Stomach (tissue), 9 donors: ENCODE measurements around the gene RPL28. TPM values are rescaled to one million over a fixed set of nuclear protein-coding genes. Genes with fewer than 3 reads are reported as not detected.

Experiments used
- DNase-seq, 2 donors: peaks; one replicate each; pipeline versions ENCODE4 v3.0.0 to v3.0.0-alpha.2; 2013 to 2019
- H3K27ac ChIP-seq, 5 donors: fragments of 200-600 bp in 4 of 5; sonication (generic) in 4 of 5; one replicate each; pipeline ENCODE4 v1.5.1; 2013 to 2019; ENCODE audit warnings: mild to moderate bottlenecking in 1 of 5, moderate library complexity in 1 of 5
- H3K27me3 ChIP-seq, 3 donors: fragments of 200-600 bp; sonication (generic); one replicate each; pipeline ENCODE4 v1.5.1; 2017 to 2019; ENCODE audit warnings: mixed run types in 1 of 3
- H3K36me3 ChIP-seq, 4 donors: fragments of 200-600 bp; sonication (generic); 1 replicate in 3 of 4; 2 replicates in 1 of 4; pipeline ENCODE4 v1.5.1; 2016 to 2019
- H3K4me1 ChIP-seq, 4 donors: fragments of 200-600 bp; sonication (generic); one replicate each; pipeline ENCODE4 v1.5.1; 2016 to 2019
- H3K4me3 ChIP-seq, 4 donors: fragments of 200-600 bp; sonication (generic) in 3 of 4; one replicate each; pipeline ENCODE4 v1.5.1; 2016 to 2019; ENCODE audit warnings: mild to moderate bottlenecking in 1 of 4
- H3K9me3 ChIP-seq, 4 donors: fragments of 200-600 bp; sonication (generic); one replicate each; pipeline ENCODE4 v1.5.1; 2016 to 2019
- EP300 ChIP-seq: sonication (generic); formaldehyde crosslinking; IDR thresholded peaks from one replicate; pipeline ENCODE4 v1.6.1; 2017; ENCODE audit warnings: antibody characterized with exemption
- POLR2A ChIP-seq, 4 donors: fragments of 450-650 bp; IDR thresholded peaks; one replicate each; pipeline ENCODE4 v1.6.1; 2016; ENCODE audit warnings: antibody characterized with exemption in 4 of 4, control low read depth in 2 of 4, mild to moderate bottlenecking in 1 of 4, moderate library complexity in 1 of 4
- POLR2AphosphoS5 ChIP-seq, 3 donors: sonication (generic); formaldehyde crosslinking; IDR thresholded peaks; one replicate each; pipeline ENCODE4 v1.6.1; 2016; ENCODE audit warnings: antibody characterized with exemption in 3 of 3
- WGBS, 5 donors: extraction: QIAGEN DNeasy Blood & Tissue Kit in 3 of 5; methylation state at CpG; one replicate each; pipeline versions ENCODE4 v1.1.5 to v1.1.7; 2013 to 2018; 5-methylcytosine and 5-hydroxymethylcytosine counted together
- intact Hi-C: fragments of 100-400 bp; cut with DNase I; formaldehyde crosslinking; loops from one replicate; pipeline ENCODE4 v1.15.1; 2023; ENCODE audit warnings: low total_unique reads
- polyA plus RNA-seq, 3 donors: library from polyadenylated mRNA; stranded (reverse); fragments of 200-250 nt; gene quantifications; one replicate each; pipeline ENCODE4 v1.2.3, GENCODE V29; 2013
- total RNA-seq, 5 donors: library from RNA; depleted of rRNA; stranded (reverse); fragments of >200 nt; gene quantifications; one replicate each; pipeline versions ENCODE4 v1.1.0 to v1.2.3, GENCODE V29; 2014 to 2016
- TF ChIP-seq, protein P1 (sequence below), 7 experiments: fragments of 450-650 bp in 4 of 7; fragments of 200-600 bp in 3 of 7; sonication (generic) in 3 of 7; IDR thresholded peaks; one replicate each; pipeline ENCODE4 v1.5.1; 2016 to 2019; ENCODE audit warnings: antibody characterized with exemption in 7 of 7, control low read depth in 2 of 7, mild to moderate bottlenecking in 1 of 7
- donor health status: healthy with polysubstance abuse.
- donor health status: Bipolar disorder and iron deficiency.
- donor health status: healthy.

RPL28 gene
- total and polyA plus RNA-seq, 8 donors, result 47.5 to 2,388 (median 624) TPM

DNA sequence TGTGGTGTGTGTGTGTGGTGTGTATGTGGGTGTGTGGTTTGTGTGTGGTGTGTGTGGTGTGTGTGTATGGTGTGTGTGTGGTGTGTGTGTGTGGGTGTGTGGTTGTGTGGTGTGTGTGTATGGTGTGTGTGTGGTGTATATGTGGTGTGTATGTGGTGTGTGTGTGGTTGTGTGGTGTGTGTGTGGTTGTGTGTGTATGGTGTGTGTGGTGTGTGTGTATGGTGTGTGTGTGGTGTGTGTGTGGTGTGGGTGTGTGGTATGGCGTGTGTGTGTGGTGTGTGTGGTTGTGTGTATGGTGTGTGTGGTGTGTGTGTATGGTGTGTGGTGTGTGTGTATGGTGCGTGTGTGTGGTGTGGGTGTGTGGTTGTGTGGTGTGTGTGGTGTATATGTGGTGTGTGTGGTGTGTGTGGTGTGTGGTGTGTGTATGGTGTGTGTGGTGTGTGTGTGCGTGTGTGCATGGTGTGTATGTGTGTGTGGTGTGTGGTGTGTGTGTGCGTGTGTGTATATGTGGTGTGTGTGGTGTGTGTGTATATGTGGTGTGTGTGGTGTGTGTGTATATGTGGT is 48.7 kb downstream of the RPL28 start:
- no peak for DNase-seq
- H3K9me3 ChIP-seq, result no peaks in the 10 kb centered on the region
- TF ChIP-seq EP300 (no peak), POLR2AphosphoS5 (IDR thresholded peaks at IDR 0.05) (no peak), POLR2A (IDR thresholded peaks at IDR 0.05) (no peak)
- TF ChIP-seq, protein P1, sequence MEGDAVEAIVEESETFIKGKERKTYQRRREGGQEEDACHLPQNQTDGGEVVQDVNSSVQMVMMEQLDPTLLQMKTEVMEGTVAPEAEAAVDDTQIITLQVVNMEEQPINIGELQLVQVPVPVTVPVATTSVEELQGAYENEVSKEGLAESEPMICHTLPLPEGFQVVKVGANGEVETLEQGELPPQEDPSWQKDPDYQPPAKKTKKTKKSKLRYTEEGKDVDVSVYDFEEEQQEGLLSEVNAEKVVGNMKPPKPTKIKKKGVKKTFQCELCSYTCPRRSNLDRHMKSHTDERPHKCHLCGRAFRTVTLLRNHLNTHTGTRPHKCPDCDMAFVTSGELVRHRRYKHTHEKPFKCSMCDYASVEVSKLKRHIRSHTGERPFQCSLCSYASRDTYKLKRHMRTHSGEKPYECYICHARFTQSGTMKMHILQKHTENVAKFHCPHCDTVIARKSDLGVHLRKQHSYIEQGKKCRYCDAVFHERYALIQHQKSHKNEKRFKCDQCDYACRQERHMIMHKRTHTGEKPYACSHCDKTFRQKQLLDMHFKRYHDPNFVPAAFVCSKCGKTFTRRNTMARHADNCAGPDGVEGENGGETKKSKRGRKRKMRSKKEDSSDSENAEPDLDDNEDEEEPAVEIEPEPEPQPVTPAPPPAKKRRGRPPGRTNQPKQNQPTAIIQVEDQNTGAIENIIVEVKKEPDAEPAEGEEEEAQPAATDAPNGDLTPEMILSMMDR (IDR thresholded peaks at IDR 0.05), result no peak
- no peaks in the 10 kb centered on the region for H3K36me3 ChIP-seq
- no peak overlapping the region for H3K27ac ChIP-seq
- WGBS, 5 donors, result 67 to 98% (median 76%) methylated on average over 4 of the region's 4 CpGs
- intact Hi-C loops, result no loop called here
- H3K4me3 ChIP-seq, result no peak overlapping the region
- H3K4me1 ChIP-seq, result peaks cover 0 to 6% (median 0%) of the 10 kb centered on the region in 4 donors
- H3K27me3 ChIP-seq, result peaks cover 20 to 87% (median 50%) of the 10 kb centered on the region in 3 donors

DNA sequence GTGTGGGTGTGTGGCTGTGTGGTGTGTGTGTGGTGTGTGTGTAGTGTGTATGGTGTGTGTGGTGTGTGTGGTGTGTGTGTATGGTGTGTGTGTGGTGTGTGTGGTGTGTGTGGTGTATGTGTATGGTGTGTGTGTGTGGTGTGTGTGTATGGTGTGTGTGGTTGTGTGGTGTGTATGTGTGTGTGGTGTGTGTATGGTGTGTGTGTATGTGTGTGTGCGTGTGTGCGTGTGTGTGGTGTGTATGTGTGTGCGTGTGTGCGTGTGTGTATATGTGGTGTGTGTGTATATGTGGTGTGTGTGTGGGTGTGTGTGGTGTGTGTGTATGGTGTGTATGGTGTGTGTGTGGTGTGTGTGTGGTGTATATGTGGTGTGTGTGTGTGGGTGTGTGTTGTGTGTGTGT is 49.3 kb downstream of the RPL28 start:
- H3K36me3 ChIP-seq, result no peaks in the 10 kb centered on the region
- intact Hi-C loops, result no loop called here
- peaks cover 15 to 87% (median 52%) of the 10 kb centered on the region in 3 donors for H3K27me3 ChIP-seq
- H3K27ac ChIP-seq, result no peak overlapping the region
- WGBS, 5 donors, result 89 to 99% (median 91%) methylated on average over 4 of the region's 4 CpGs
- DNase-seq, result no peak
- H3K9me3 ChIP-seq, result no peaks in the 10 kb centered on the region
- no peak overlapping the region for H3K4me3 ChIP-seq
- TF ChIP-seq EP300, result no peak
- TF ChIP-seq POLR2A (IDR thresholded peaks at IDR 0.05), result no peak
- peaks cover 0 to 6% (median 0%) of the 10 kb centered on the region in 4 donors for H3K4me1 ChIP-seq

DNA sequence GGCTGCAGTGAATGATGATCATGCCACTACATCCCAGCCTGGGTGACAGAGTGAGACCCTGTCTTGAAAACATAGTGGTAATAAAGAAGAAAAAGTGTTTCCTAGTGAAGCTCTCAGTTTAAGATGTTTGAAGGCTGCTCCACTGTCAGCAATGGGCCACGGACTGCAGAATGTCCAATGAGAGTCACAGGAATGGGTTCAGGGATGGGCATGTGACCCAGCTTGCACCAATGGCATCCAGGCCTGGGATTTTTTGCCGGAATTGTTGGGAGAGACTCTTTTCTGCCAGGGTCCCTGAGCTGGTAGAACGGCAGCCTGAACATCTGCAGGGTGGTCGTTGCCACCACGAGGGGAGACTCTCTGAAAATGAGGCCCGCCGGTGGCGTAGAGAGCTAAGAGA is 51.1 kb downstream of the RPL28 start:
- TF ChIP-seq, protein P1 (IDR thresholded peaks at IDR 0.05), result no peak
- no peak for TF ChIP-seq EP300
- no peak for TF ChIP-seq POLR2AphosphoS5 (IDR thresholded peaks at IDR 0.05)
- no peak for TF ChIP-seq POLR2A (IDR thresholded peaks at IDR 0.05)
- peaks cover 23 to 87% (median 66%) of the 10 kb centered on the region in 3 donors for H3K27me3 ChIP-seq
- 40 to 46% (median 45%) methylated on average over 8 of the region's 8 CpGs for WGBS, 5 donors
- H3K9me3 ChIP-seq, result no peaks in the 10 kb centered on the region
- H3K27ac ChIP-seq, result no peak overlapping the region
- no peak for DNase-seq
- intact Hi-C loops, result no loop called here
- H3K36me3 ChIP-seq, result no peaks in the 10 kb centered on the region
- no peak overlapping the region for H3K4me3 ChIP-seq
- peaks cover 4 to 22% (median 11%) of the 10 kb centered on the region in 4 donors for H3K4me1 ChIP-seq

DNA sequence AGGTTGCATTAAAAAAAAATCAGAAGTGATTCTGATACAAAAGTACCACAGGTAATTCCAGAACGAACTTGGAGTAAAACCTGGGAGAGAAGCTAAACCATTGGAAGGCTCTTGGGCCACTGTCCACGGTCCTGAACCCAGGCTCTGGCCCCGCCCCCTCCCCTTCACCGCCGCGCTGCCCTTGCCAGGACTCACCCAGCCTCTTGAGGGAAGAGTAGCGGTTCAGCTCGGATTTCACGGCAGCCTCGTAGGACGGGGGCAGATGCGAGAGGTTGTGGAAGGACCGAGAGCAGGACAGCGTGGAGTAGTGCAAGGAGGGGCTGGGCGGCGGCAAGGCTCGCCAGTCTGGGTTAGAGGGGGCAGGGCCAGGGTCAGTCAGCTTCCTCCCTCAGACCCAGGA is 51.7 kb downstream of the RPL28 start:
- DNase-seq, result peak; percentile 55 to 89
- peaks cover 4 to 28% (median 17%) of the 10 kb centered on the region in 4 donors for H3K4me1 ChIP-seq
- 2 to 7% (median 4%) methylated on average over 16 to 17 of the region's 17 CpGs for WGBS, 5 donors
- TF ChIP-seq, protein P1 (IDR thresholded peaks at IDR 0.05), result no peak
- no peak for TF ChIP-seq POLR2A (IDR thresholded peaks at IDR 0.05)
- TF ChIP-seq POLR2AphosphoS5 (IDR thresholded peaks at IDR 0.05), result no peak
- H3K27ac ChIP-seq, result no peak overlapping the region
- no peaks in the 10 kb centered on the region for H3K36me3 ChIP-seq
- intact Hi-C loops, result no loop called here
- H3K4me3 ChIP-seq, result no peak overlapping the region
- H3K9me3 ChIP-seq, result no peaks in the 10 kb centered on the region
- peaks cover 19 to 87% (median 66%) of the 10 kb centered on the region in 3 donors for H3K27me3 ChIP-seq

DNA sequence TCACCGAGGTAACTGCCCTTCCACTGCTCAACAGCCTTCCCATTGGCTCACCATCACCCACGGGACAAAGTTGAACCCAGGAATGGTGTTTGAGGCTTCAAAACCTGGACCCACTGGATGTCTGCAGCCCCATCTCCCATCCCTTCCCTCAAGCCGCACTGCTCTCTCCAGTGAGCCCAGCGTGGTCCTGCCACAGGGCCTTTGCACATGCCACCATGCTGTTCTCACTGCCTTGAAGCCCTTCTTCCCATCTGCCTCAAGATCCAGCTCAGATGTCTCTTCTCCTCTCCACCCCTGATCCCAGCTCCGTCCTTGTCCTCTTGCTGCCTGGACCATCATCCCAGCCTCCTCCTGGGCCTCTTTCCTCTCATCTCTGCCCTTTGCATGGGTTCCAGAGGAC is 53.3 kb downstream of the RPL28 start:
- WGBS, 5 donors, result 69 to 76% (median 72%) methylated on average over 5 of the region's 5 CpGs
- DNase-seq, result no peak
- H3K4me3 ChIP-seq, result no peak overlapping the region
- TF ChIP-seq, protein P1 (IDR thresholded peaks at IDR 0.05), result no peak
- no peak for TF ChIP-seq POLR2A (IDR thresholded peaks at IDR 0.05)
- TF ChIP-seq POLR2AphosphoS5 (IDR thresholded peaks at IDR 0.05), result no peak
- H3K9me3 ChIP-seq, result no peaks in the 10 kb centered on the region
- peaks cover 4 to 31% (median 23%) of the 10 kb centered on the region in 4 donors for H3K4me1 ChIP-seq
- H3K27me3 ChIP-seq, result peaks cover 16 to 87% (median 67%) of the 10 kb centered on the region in 3 donors
- H3K27ac ChIP-seq, result no peak overlapping the region
- intact Hi-C loops, result no loop called here
- H3K36me3 ChIP-seq, result no peaks in the 10 kb centered on the region
